Uterus (tissue), 4 donors: ENCODE data around the gene PDGFD. TPM values are rescaled to one million over a fixed set of nuclear protein-coding genes. Genes with fewer than 3 reads are reported as not detected.

ENCODE experiments used
- DNase-seq, 2 donors: peaks; one replicate each; pipeline ENCODE4 v3.0.0-alpha.2; 2019 to 2020
- H3K27ac ChIP-seq, 2 donors: fragments of 200-600 bp; sonication (generic); 1 replicate in 1 of 2; 2 replicates in 1 of 2; pipeline ENCODE4 v1.5.1; 2016 to 2018
- H3K27me3 ChIP-seq, 2 donors: fragments of 200-600 bp; sonication (generic); one replicate each; pipeline ENCODE4 v1.5.1; 2018 to 2019; ENCODE audit warnings: control low read depth in 1 of 2
- H3K36me3 ChIP-seq, 2 donors: fragments of 200-600 bp; sonication (generic); one replicate each; pipeline ENCODE4 v1.5.1; 2019; ENCODE audit warnings: control low read depth in 1 of 2
- H3K4me1 ChIP-seq, 2 donors: fragments of 200-600 bp; sonication (generic); one replicate each; pipeline ENCODE4 v1.5.1; 2018 to 2019; ENCODE audit warnings: control low read depth in 1 of 2
- H3K4me3 ChIP-seq, 2 donors: fragments of 200-600 bp; sonication (generic); 1 replicate in 1 of 2; 2 replicates in 1 of 2; pipeline ENCODE4 v1.5.1; 2018 to 2019; ENCODE audit warnings: mild to moderate bottlenecking in 1 of 2
- H3K9me3 ChIP-seq, 2 donors: fragments of 200-600 bp; sonication (generic); one replicate each; pipeline ENCODE4 v1.5.1; 2019; ENCODE audit warnings: control low read depth in 1 of 2
- POLR2A ChIP-seq, 2 donors: fragments of 450-650 bp; IDR thresholded peaks; one replicate each; pipeline ENCODE4 v1.6.1; 2016; ENCODE audit warnings: antibody characterized with exemption in 2 of 2, mild to moderate bottlenecking in 1 of 2, moderate library complexity in 1 of 2
- intact Hi-C: fragments of 100-400 bp; cut with DNase I; formaldehyde crosslinking; loops from one replicate; pipeline ENCODE4 v1.15.1; 2023; ENCODE audit warnings: low total_unique reads
- total RNA-seq, 4 donors: library from RNA; depleted of rRNA in 3 of 4; stranded (reverse); fragments of >200 nt in 3 of 4; gene quantifications; one replicate each; pipeline versions ENCODE4 v1.1.0 to v1.2.4, GENCODE V29; 2014 to 2023
- TF ChIP-seq, protein P1 (sequence below), 4 experiments: fragments of 200-600 bp in 2 of 4; fragments of 450-650 bp in 2 of 4; sonication (generic) in 2 of 4; IDR thresholded peaks; one replicate each; pipeline ENCODE4 v1.5.1; 2016 to 2019; ENCODE audit warnings: antibody characterized with exemption in 4 of 4, mild to moderate bottlenecking in 2 of 4, moderate library complexity in 1 of 4
- donor health status: DM: yes; HTN: yes; CAD: no.

PDGFD gene
- total RNA-seq, 4 donors from 2014 or later = 2.8 to 57.9 (median 23.9) TPM

GRCh38 chr11:104165014-104165413 lies 1.1 kb upstream of the PDGFD start:
- Histone ChIP-seq H3K4me1 (no peaks in the 10 kb centered on the region), H3K27me3 (no peaks in the 10 kb centered on the region), H3K36me3 (no peaks in the 10 kb centered on the region), H3K9me3 (no peaks in the 10 kb centered on the region), H3K27ac (no peak overlapping the region), H3K4me3 (no peak overlapping the region)
- intact Hi-C loops = no loop called here
- no peak for DNase-seq
- TF ChIP-seq, protein P1, sequence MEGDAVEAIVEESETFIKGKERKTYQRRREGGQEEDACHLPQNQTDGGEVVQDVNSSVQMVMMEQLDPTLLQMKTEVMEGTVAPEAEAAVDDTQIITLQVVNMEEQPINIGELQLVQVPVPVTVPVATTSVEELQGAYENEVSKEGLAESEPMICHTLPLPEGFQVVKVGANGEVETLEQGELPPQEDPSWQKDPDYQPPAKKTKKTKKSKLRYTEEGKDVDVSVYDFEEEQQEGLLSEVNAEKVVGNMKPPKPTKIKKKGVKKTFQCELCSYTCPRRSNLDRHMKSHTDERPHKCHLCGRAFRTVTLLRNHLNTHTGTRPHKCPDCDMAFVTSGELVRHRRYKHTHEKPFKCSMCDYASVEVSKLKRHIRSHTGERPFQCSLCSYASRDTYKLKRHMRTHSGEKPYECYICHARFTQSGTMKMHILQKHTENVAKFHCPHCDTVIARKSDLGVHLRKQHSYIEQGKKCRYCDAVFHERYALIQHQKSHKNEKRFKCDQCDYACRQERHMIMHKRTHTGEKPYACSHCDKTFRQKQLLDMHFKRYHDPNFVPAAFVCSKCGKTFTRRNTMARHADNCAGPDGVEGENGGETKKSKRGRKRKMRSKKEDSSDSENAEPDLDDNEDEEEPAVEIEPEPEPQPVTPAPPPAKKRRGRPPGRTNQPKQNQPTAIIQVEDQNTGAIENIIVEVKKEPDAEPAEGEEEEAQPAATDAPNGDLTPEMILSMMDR (IDR thresholded peaks at IDR 0.05) = no peak
- TF ChIP-seq POLR2A (IDR thresholded peaks at IDR 0.05) = no peak

- DNase-seq = peak in 1 of 2 donors; percentile 17
- TF ChIP-seq POLR2A (IDR thresholded peaks at IDR 0.05) = no peak
- TF ChIP-seq, protein P1 (IDR thresholded peaks at IDR 0.05) = no peak
- H3K36me3 ChIP-seq = no peaks in the 10 kb centered on the region
- H3K9me3 ChIP-seq = no peaks in the 10 kb centered on the region
- H3K4me1 ChIP-seq = no peaks in the 10 kb centered on the region
- intact Hi-C loops = no loop called here
- peak overlapping the region; percentile 22 to 42 for H3K27ac ChIP-seq
- H3K27me3 ChIP-seq = no peaks in the 10 kb centered on the region
- H3K4me3 ChIP-seq = peak overlapping the region; percentile 20 to 48
These were observed 583 bp downstream of the PDGFD start for GRCh38 chr11:104163100-104164027.

GRCh38 chr11:104161751-104162450 lies 2.0 kb downstream of the PDGFD start:
- Histone ChIP-seq H3K36me3 (no peaks in the 10 kb centered on the region), H3K9me3 (no peaks in the 10 kb centered on the region), H3K27ac (no peak overlapping the region), H3K4me3 (peak overlapping the region in 1 of 2 donors; percentile 48), H3K4me1 (no peaks in the 10 kb centered on the region), H3K27me3 (no peaks in the 10 kb centered on the region)
- intact Hi-C loops = no loop called here
- TF ChIP-seq, protein P1 (IDR thresholded peaks at IDR 0.05) = no peak
- no peak for TF ChIP-seq POLR2A (IDR thresholded peaks at IDR 0.05)
- DNase-seq = no peak

DNA sequence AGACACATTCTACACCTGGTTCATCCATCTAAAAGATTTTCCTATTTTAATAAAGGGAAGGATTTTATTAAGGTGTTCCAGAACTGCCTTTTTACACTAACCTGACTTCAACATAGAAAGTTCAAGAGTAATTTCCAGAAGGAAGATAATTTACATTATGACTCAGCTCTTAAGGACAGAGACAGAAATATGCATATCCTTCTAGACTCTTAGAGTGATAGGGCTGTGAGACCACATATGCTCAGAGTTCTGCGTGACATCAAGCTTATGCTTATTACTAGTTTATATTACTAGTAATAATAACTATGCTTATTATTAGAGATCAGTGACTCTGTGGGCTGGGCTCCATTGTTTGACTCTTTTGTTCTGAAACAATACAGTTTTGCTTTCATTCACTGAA lies 4.6 kb downstream of the PDGFD start:
- Histone ChIP-seq H3K4me3 (no peak overlapping the region), H3K27ac (no peak overlapping the region), H3K9me3 (no peaks in the 10 kb centered on the region), H3K36me3 (no peaks in the 10 kb centered on the region), H3K4me1 (no peaks in the 10 kb centered on the region), H3K27me3 (no peaks in the 10 kb centered on the region)
- no peak for DNase-seq
- TF ChIP-seq, protein P1 (IDR thresholded peaks at IDR 0.05) = no peak
- no peak for TF ChIP-seq POLR2A (IDR thresholded peaks at IDR 0.05)
- intact Hi-C loops = no loop called here

DNA sequence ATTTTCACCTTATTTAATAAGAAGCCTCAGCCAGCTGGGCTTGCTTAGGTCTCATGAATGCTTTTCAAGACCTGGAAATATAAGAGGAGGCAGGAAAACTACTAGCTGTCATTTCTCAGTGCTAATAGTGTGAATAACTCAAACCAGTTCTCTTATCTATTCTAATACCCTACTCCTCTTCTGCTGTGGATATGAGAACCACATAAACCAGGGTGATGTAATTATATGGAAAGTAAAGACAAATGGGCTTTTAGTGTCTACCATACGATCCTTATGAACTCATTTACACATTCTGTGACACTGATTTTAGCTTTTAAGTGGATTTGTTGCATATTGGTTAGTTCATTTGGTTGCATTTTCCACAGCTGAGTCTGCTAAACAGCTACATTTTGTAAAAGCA lies 8.6 kb downstream of the PDGFD start:
- Histone ChIP-seq H3K27me3 (no peaks in the 10 kb centered on the region), H3K36me3 (no peaks in the 10 kb centered on the region), H3K4me3 (no peak overlapping the region), H3K27ac (no peak overlapping the region), H3K4me1 (no peaks in the 10 kb centered on the region), H3K9me3 (no peaks in the 10 kb centered on the region)
- DNase-seq = no peak
- intact Hi-C loops = no loop called here
- TF ChIP-seq POLR2A (IDR thresholded peaks at IDR 0.05) = no peak
- TF ChIP-seq, protein P1 (IDR thresholded peaks at IDR 0.05) = no peak
